Measurements from ENCODE around the gene NELFA. TPM values are rescaled to one million over a fixed set of nuclear protein-coding genes. Genes with fewer than 3 reads are reported as not detected.
"Not testable (repeated sequence)": the region's sequence is repeated elsewhere in the genome, so short reads cannot be mapped to it uniquely, and the experiment has no call there.

NELFA gene
- total RNA-seq, 1 experiment from 2014 or later = 17.3 TPM

DNA sequence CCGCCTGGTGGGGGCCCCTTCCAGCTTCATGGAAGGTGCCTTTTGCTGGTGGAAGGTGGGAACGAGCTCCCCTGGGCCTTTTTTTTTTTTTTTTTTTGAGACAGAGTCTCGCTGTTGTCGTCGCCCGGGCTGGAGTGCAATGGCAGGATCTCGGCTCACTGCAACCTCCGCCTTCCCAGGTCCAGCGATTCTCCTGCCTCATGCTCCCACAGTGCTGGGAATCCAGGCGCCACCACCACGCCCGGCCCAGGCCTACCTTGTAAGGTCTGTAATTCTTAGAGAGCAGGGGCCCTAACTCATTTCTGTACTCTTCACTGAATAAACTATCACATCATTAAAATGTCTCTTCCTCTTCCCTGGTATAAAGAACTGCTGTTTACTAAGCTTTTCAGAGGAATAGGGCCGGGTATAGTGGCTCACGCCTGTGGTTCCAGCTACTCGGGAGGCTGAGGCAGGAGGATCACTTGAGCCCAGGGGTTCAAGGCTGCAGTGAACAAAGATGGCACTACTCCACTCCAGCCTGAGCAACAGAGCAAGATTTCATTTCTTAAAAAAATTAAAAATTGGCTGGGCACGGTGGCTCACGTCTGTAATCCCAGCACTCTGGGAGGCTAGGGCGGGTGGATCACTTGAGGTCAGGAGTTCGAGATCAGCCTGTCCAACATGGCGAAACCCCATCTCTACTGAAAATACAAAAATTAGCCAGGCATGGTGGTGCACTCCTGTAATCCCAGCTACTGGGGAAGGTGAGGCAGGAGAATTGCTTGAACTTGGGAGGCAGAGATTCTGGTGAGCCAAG, 14.9 kb downstream of the NELFA start:
- DNase-seq (ENCODE audit: low read depth) = not testable (repeated sequence)

DNA sequence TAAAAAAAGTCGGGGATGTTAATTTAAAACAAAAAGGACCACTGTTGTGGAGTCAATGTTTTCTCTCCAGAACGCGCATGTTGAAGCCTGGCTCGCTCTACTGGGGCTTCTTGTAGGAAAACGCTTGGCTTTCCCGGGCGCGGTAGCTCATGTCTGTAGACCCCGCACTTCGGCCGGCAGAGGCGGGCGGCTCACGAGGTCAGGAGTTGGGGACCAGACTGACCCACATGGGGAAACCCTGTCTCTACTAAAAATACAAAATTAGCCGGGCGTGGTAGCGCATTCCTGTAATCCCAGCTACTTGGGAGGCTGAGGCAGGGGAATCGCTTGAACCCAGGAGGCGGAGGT, 15.6 kb downstream of the NELFA start:
- DNase-seq (ENCODE audit: low read depth) = no peak

GRCh38 chr4:1992468-1993168, 16.2 kb downstream of the NELFA start:
- DNase-seq (ENCODE audit: low read depth) = no peak

GRCh38 chr4:1991596-1992434, 17.0 kb downstream of the NELFA start:
- DNase-seq (ENCODE audit: low read depth) = no peak

- no peak for DNase-seq (ENCODE audit: low read depth)
Measured at GRCh38 chr4:1991087-1991486, 17.7 kb downstream of the NELFA start.

DNA sequence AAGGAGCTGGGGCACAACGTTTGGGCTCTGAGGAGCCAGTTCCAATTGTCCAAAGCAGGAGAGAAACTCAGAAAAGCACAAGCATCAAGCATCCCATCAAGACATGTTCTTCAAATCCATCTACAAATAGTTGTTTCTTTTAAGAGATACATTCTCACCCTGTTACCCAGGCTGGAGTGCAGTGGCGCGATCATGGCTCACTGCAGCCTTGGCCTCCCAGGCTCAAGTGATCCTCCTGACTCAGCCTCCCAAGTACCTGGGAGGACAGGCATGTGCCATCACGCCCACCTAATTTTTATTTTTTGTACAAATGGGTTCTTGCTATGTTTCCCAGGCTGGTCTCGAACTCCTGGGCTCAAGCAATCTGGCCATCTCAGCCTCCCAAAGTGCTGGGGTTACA, 18.1 kb downstream of the NELFA start:
- no peak for DNase-seq (ENCODE audit: low read depth)

- DNase-seq (ENCODE audit: low read depth) = no peak
Measured at GRCh38 chr4:1990348-1990645, 18.5 kb downstream of the NELFA start.

- DNase-seq (ENCODE audit: low read depth) = no peak
Measured at GRCh38 chr4:1989533-1990347, 19.0 kb downstream of the NELFA start.

DNA sequence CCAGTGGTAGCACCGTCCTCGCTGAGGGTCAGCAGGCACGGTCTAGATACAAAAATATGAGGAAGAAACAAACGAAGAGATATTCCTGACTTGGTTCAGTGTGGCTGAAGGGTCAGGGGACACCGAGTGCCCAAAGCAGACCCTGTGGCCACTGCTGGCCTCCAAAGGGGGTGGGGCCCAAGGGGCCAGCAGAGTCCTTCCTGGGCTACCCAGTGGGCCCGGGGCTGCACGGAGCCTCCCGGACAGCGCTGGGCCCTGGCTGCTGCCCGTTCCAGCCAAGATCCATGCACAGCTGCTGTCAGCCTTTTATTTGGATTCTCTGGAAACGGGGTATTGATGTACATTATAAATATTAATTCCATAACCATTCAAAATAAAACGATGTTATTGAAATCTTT, 20.4 kb downstream of the NELFA start:
- no peak for DNase-seq (ENCODE audit: low read depth)

GRCh38 chr4:1987721-1988326, 20.9 kb downstream of the NELFA start:
- no peak for DNase-seq (ENCODE audit: low read depth)

DNA sequence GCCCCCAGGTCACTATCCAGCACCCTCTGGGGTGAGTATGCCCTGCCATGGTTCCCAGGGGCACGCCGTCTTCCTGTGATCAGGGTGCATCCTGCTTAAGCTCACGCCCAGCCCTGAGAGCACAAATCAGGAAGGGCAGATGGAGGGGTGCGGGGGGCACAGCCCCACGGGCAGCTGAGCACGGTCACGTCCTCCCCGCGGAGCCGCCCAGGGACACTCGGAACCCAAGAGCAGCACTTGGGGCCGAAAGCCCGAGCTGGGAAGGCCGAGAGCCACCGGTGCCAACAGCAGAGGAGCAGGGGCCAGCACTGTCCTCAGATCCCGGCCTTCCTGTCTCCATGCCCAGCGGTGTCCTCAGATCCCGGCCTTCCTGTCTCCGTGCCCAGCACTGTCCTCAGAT, 21.5 kb downstream of the NELFA start:
- DNase-seq (ENCODE audit: low read depth) = no peak

DNA sequence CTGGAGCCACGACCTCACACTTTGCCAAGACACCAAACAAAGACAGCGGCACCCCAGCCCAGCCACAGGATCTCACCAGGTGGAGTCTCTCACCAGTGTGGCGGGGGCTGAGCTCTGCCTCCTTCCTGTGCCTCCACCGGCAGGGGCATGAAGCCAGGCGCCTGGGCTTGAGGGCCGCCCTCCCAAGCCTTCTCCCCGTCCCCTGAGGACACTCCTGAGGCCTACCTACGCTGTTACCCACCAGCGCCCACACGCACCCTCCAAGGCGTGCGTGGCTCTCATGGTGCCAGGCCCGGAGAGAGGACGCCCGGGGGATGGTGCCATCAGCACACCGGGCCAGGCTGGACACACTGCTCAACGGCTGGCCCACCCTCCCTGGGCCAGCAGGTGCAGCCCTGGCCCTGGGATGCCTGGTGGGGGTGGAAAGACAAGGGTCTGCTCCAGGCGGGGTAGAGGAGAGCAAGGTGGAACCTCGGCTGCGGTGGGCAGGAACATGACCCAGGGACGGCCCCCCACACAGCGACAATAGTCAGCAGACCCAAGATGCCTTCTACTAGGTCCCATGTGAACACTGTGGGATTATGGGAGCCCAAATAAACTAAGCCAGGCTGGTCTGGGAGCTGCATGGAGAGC, 22.1 kb downstream of the NELFA start:
- no peak for DNase-seq (ENCODE audit: low read depth)

DNA sequence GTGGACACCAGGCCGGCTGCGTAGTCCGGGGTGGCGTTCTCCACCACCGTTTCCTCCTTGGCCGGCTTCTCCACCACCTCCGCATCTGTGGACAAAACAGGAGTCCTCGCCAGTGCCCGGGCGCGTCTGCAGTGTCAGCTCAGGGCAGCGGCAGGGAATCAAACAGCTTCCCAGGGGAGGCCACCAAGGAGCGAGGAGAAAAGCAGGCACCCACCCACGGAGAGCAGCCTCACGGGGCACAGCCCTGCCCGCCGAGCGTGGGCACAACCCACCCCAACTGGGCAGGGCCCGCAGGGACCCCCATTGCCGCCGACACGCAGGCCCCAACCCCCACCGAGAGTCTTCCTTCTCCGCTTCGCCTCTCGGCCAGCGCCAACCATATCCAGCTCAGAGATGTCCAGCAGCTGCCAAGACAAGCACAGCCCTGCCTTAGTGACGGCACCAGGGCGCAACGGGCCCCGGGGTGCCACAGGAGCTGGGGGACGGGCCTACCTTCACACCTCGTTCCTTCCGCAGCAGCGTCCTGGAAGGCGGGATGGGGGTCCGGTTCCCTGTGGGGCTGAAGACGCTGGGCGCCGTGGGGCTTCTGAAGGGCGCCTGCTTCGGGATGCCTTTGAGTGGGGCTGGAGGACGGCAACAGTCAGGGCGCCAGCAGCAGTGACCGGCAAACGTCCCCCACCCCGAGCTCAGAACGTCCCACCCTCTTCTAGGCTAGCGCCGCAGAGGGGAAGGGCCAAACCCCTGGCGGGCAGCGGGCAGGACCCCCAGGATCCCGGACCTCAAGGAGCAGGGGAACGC, 22.8 kb downstream of the NELFA start:
- no peak for DNase-seq (ENCODE audit: low read depth)

DNA sequence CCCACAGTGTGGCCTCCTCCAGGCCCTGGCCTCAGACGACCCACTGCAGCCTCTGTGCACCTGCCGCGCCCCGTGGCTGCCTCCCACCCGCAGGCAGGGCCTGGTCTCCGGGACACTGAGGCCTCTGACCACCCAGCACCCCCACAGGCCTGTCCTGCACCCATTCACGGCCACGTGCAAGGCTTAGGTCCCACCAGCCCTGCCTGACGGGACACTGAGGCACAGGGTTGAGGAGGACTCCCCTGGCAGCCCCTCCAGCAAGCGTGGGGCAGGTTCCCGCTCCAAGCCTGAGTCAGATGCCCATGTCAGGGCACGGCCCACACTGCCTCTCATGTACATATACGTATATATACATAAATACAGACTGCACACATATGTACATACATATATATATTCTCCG, 23.5 kb downstream of the NELFA start:
- DNase-seq (ENCODE audit: low read depth) = no peak

- no peak for DNase-seq (ENCODE audit: low read depth)
Measured at GRCh38 chr4:1984406-1985191, 24.2 kb downstream of the NELFA start.

DNA sequence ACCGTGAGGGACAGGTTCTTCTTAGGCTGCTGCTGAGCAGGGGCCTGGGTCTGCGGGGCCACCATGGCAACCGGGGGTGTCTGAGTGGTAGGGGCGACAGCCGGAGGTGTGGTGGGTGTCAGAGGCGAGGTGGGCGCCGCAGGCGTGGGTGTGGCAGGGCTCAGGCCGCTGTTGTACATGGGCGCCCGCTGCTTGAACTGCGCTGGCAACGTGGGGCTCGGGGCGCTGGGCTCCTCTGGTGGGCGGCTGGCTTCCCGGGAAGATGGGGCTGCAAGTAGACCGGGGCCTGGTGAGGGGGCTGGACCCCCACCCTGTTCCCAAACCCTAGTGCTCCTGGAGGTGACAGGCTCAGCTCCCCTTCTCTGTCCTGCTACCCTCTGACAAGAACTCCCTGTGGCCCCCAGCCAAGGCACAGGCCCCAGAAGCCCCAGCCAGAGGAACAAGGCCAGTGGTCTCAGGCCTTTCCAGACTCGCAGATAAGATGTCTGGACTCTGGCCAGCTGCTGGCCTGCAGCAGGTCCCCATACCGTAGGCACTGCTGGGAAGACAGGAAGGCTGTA, 24.8 kb downstream of the NELFA start:
- no peak for DNase-seq (ENCODE audit: low read depth)

GRCh38 chr4:1983053-1983845, 25.5 kb downstream of the NELFA start:
- DNase-seq (ENCODE audit: low read depth) = no peak

All from M059J (cell line).